ENCODE data around the gene SYNDIG1L.

Gene SYNDIG1L

GRCh38 chr14:74444866-74445265 lies 18.9 kb upstream of the SYNDIG1L start:
- TF ChIP-seq, protein P1, sequence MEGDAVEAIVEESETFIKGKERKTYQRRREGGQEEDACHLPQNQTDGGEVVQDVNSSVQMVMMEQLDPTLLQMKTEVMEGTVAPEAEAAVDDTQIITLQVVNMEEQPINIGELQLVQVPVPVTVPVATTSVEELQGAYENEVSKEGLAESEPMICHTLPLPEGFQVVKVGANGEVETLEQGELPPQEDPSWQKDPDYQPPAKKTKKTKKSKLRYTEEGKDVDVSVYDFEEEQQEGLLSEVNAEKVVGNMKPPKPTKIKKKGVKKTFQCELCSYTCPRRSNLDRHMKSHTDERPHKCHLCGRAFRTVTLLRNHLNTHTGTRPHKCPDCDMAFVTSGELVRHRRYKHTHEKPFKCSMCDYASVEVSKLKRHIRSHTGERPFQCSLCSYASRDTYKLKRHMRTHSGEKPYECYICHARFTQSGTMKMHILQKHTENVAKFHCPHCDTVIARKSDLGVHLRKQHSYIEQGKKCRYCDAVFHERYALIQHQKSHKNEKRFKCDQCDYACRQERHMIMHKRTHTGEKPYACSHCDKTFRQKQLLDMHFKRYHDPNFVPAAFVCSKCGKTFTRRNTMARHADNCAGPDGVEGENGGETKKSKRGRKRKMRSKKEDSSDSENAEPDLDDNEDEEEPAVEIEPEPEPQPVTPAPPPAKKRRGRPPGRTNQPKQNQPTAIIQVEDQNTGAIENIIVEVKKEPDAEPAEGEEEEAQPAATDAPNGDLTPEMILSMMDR (IDR thresholded peaks at IDR 0.05; ENCODE audit: low read depth, low read length): no peak
- no peak overlapping the region for H3K4me3 ChIP-seq (ENCODE audit: low read depth, low read length)

DNA sequence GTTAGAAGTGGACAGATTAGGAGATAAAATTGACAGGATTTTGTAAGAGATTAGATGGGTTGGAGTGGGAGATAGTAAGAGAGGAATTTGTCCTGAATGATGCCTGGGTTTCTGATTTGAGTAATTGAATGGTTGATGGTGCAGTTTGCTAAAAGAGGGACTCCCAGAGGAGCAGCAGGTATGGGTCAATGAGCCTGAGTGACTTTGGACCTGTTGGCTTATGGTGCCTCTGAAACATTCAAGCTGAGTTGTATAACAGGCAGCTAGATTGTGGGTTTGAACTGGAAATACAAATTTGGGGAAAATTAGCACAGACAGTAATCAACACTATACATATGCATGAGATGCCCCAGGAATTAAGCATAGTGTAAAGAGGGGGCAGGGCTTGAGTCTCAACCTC lies 16.7 kb upstream of the SYNDIG1L start:
- no peak overlapping the region for H3K4me3 ChIP-seq (ENCODE audit: low read depth, low read length)
- TF ChIP-seq, protein P1 (IDR thresholded peaks at IDR 0.05; ENCODE audit: low read depth, low read length): no peak

DNA sequence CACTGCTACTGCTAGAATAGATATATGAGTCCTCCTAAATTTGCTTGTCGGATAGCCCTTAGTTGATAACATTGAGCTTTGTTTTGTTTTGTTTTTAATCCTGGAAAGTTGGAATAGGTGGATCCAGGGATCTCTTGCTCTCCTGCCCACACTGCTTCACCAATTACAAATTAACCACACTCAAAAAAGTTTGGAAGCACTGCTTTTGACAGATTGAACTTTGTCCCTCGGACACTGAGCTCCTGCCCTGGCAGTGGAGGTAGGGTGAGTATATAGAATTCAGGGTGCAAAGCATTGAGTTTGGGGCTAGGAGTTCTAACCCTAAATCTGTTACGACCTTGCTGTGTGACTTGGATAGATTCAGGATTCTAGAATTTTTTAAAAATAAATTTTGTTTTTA lies 15.1 kb upstream of the SYNDIG1L start:
- H3K4me3 ChIP-seq (ENCODE audit: low read depth, low read length): no peak overlapping the region
- TF ChIP-seq, protein P1 (IDR thresholded peaks at IDR 0.05; ENCODE audit: low read depth, low read length): no peak

GRCh38 chr14:74438351-74438915 lies 12.4 kb upstream of the SYNDIG1L start:
- TF ChIP-seq, protein P1 (IDR thresholded peaks at IDR 0.05; ENCODE audit: low read depth, low read length): no peak

DNA sequence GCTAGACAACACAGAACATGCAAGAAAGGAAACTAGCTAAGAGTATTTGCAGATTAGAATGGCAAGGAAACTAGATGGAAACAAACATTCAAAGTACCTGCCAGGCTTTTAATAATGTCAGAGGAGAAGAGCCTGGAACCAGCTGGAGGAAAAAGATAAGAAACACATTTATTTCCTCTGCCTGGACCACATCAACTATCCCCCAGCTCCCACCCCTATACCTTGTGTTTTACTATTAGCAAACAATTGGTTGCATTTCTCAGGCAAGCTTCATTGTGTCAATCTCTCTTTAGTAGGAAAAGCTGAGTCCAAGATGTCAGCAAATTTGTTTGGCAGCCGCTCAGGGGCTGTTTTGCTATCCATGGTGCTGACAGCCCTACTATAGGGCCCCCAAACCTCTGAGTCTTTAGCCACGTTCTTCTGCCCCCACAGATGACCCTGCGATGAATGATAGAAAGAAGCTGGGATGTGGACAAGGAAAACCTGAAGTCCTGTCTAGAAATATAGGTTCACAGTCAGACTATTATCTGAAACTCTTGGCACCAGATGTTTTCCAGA lies 11.6 kb upstream of the SYNDIG1L start:
- TF ChIP-seq, protein P1 (IDR thresholded peaks at IDR 0.05; ENCODE audit: low read depth, low read length): no peak

More at GRCh38 chr14:74438351-74438915, 12.4 kb upstream of the SYNDIG1L start:
- no peak overlapping the region for H3K4me3 ChIP-seq (ENCODE audit: low read depth, low read length)

GRCh38 chr14:74434294-74434693 lies 8.3 kb upstream of the SYNDIG1L start:
- TF ChIP-seq, protein P1 (IDR thresholded peaks at IDR 0.05; ENCODE audit: low read depth, low read length): no peak
- H3K4me3 ChIP-seq (ENCODE audit: low read depth, low read length): no peak overlapping the region

More for the DNA sequence above, 11.6 kb upstream of the SYNDIG1L start:
- no peak overlapping the region for H3K4me3 ChIP-seq (ENCODE audit: low read depth, low read length)

DNA sequence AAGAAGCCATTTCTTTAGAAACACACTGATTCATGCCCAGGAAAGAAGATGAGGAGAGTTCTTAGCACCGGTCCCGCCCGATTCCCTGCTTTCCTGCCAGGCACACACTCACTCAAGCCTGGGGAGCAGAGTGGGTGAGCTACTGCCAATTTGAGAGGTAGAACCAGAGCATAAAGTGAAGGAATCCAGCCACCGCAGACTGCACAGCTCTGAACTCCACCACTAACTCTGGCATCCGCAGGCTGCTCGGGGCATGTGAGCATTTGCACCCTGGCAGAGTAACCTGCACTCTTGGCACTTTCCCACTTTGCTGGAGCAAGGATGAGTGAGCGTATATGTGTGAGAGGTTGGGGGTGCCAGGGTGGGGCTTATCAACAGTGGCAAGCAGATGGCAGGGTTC lies 4.0 kb upstream of the SYNDIG1L start:
- H3K4me3 ChIP-seq (ENCODE audit: low read depth, low read length): no peak overlapping the region
- TF ChIP-seq, protein P1 (IDR thresholded peaks at IDR 0.05; ENCODE audit: low read depth, low read length): no peak
